GM12891 (cell line): ENCODE data around the gene ATP5PB.
A peak's percentile ranks its signal among the peaks of the same experiment; 100 is the strongest.

Source experiments
- DNase-seq: peaks from one replicate; pipeline ENCODE4 v3.0.0; 2011; ENCODE audit warnings: low spot score; ENCODE audit not compliant: insufficient read length
- FAIRE-seq: peaks from 2 replicates; lab custom pipeline; 2011; peaks lifted over from hg19 to GRCh38; lab: Jason Lieb, UNC
- PAX5 ChIP-seq: IDR thresholded peaks from 2 replicates; pipeline ENCODE4 v1.6.1; 2011; ENCODE audit warnings: low read length, moderate library complexity, mild to moderate bottlenecking; ENCODE audit not compliant: insufficient read depth, severe bottlenecking
- POLR2A ChIP-seq: IDR thresholded peaks from 2 replicates; pipeline ENCODE4 v1.6.1; 2011; ENCODE audit warnings: low read depth, low read length, control low read depth
- POLR2AphosphoS5 ChIP-seq: IDR thresholded peaks from 2 replicates; pipeline ENCODE4 v1.6.1; 2011; ENCODE audit warnings: low read depth, low read length, control low read depth
- POU2F2 ChIP-seq: IDR thresholded peaks from 2 replicates; pipeline ENCODE4 v1.6.1; 2011; ENCODE audit warnings: low read depth, mild to moderate bottlenecking, control low read depth, low read length, moderate library complexity
- SPI1 ChIP-seq: IDR thresholded peaks from 2 replicates; pipeline ENCODE4 v1.6.1; 2011; ENCODE audit warnings: low read depth, low read length, control low read depth
- TAF1 ChIP-seq: IDR thresholded peaks from 2 replicates; pipeline ENCODE4 v1.6.1; 2011; ENCODE audit warnings: low read depth, low read length, control low read depth

The ATP5PB gene

DNA sequence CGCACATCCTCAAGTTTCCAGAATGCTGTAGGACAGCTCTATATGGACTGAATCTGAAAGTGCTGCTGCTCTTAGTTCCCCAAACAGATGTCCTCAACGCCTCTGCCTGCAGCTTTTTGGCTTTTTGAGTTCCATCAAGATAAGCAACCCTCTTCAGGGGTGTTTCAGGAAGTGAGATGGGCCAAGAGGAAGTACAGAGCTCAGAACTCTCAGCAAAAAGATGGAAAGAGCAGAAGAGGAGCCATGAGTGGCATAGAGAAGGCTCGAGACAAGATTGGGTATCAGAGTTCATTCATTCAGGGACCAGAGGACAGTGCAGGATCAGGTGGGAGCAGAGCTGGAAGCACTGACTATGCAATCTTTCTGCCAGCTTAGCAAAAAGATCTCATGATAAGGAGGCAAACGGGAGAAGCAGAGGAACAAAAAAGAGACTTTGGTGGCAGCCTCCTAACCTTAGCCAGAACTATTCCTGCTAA, 54.4 kb downstream of the ATP5PB start, which contains the start of the genes ADORA3 and TMIGD3:
Gene ADORA3, minus strand, starts transcription at position 49 of the 476 bp plus-strand sequence. CDS start 279 bp downstream, outside the sequence.
Gene TMIGD3, minus strand, starts transcription at position 49 of the 476 bp plus-strand sequence. CDS start 279 bp downstream, outside the sequence.
- DNase-seq: no peak
- FAIRE-seq: peak; percentile 50
- TF ChIP-seq POLR2A: no peak
- TF ChIP-seq POU2F2: no peak
- TF ChIP-seq SPI1: peak; percentile 81

DNA sequence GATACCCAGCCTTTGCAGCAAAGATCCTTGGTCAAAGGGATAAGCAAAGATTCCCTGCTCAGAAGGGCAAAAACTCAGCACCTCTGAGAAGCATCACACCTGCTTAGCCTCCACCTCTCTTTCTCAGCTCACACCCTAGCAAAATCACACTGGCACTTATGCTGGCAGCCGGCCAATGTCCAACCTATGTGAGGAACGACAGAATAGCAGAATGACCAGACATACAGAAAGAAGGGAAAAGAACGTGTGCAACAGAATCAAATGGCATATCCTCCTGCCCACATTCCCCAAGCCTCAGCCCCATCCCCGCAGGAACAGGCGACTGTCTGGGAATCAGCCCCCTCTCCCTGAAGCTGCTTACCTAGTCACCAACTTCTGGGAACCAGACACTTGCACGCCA, 54.8 kb downstream of the ATP5PB start:
- FAIRE-seq: peak; percentile 47

GRCh38 chr1:111505641-111506119, 56.4 kb downstream of the ATP5PB start:
- FAIRE-seq (peak; percentile 96), DNase-seq (no peak)
- TF ChIP-seq SPI1 (peak; percentile 99), POLR2A (peak; percentile 72), PAX5 (no peak), TAF1 (peak; percentile 61; the same call in 1 of the 2 replicates), POLR2AphosphoS5 (0 out of 2 replicates have a peak, but pooled peaks have one; percentile 48), POU2F2 (no peak)

More for the DNA sequence above, 54.8 kb downstream of the ATP5PB start:
- DNase-seq: no peak
- TF ChIP-seq POLR2A (no peak), SPI1 (no peak), TAF1 (no peak), POLR2AphosphoS5 (no peak), PAX5 (no peak), POU2F2 (no peak)

DNA sequence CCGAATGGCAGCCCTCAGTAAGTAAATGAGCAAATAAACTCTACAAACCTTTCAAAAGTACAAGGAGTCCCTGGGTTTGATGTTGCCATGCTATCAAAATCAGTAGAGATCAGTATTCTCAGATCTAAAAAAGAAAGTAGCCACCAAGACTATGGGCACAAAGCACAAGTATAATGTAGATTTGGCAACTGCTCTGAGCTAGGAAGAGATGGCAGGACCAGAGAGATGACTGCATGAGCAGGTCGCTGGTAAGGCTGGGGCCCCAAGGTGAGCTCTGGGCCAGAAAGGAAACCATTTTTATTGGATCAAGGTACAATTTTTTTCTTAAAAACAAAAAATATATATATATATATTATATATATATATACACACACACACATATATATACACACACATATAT, 57.3 kb downstream of the ATP5PB start:
- TF ChIP-seq POU2F2: no peak
- TF ChIP-seq TAF1: no peak
- TF ChIP-seq SPI1: no peak
- no peak for TF ChIP-seq PAX5
- no peak for TF ChIP-seq POLR2AphosphoS5
- no peak for TF ChIP-seq POLR2A
- no peak for DNase-seq
- FAIRE-seq: no peak

GRCh38 chr1:111507411-111508201, 58.3 kb downstream of the ATP5PB start:
- no peak for FAIRE-seq

GRCh38 chr1:111509997-111510375, 60.7 kb downstream of the ATP5PB start:
- TF ChIP-seq PAX5 (no peak), POLR2A (no peak), POLR2AphosphoS5 (no peak), POU2F2 (no peak), SPI1 (no peak), TAF1 (no peak)
- DNase-seq (no peak), FAIRE-seq (no peak)

More at GRCh38 chr1:111507411-111508201, 58.3 kb downstream of the ATP5PB start:
- DNase-seq: peak; percentile 41
- TF ChIP-seq POU2F2 (peak; percentile 26; the same call in 1 of the 2 replicates), POLR2AphosphoS5 (no peak), SPI1 (peak; percentile 97), POLR2A (peak; percentile 58; the same call in 1 of the 2 replicates), PAX5 (no peak), TAF1 (peak; percentile 51; the same call in 1 of the 2 replicates)

DNA sequence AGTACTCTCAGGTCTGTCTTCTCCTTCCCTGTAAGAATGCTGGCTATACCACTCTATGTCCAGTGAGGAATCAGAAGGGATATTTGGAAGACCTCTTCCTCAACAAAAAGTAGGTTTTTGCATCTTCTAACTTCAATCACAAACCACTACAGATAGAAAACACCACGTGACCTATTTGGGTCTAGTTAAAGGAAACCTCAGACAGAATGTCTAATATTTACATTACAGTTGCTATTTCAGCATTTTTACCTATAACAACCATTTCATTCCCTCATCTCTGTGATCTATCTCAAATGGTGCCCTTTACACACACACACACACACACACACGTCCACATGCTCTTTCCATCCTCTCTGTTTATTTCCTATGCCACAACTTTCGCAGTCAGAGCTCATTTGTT, 62.1 kb downstream of the ATP5PB start:
- no peak for FAIRE-seq
- no peak for TF ChIP-seq SPI1
- TF ChIP-seq POU2F2: no peak
- no peak for DNase-seq
